WTC11 (cell line): Measurements from ENCODE around the gene ABCG1. TPM values are rescaled to one million over a fixed set of nuclear protein-coding genes. Genes with fewer than 3 reads are reported as not detected.

Experiments
- ATAC-seq: fragments of 200-7000 bp; cut with Tn5 transposase; 2 replicates; pipeline ENCODE4 v1.10.0; 2021; ENCODE audit warnings: mild to moderate bottlenecking, moderate library complexity
- CTCF ChIA-PET: fragments of 300-600 bp; sonication (Branson Sonifier 250); formaldehyde crosslinking; loops from one replicate; lab custom pipeline; 2021; ENCODE audit warnings: antibody characterized with exemption; lab: Charles Lee
- POLR2A ChIA-PET: fragments of 350-600 bp; sonication (Branson Sonifier 250); formaldehyde crosslinking; loops from one replicate; lab custom pipeline; 2021; ENCODE audit warnings: antibody characterized with exemption; lab: Charles Lee
- DNase-seq: peaks from one replicate; pipeline ENCODE4 v3.0.0; 2021; ENCODE audit warnings: low spot score
- H3K27ac Mint-ChIP-seq: 2 replicates; pipeline ENCODE4 v1.8.0; 2021; ENCODE audit warnings: mixed read lengths
- H3K27me3 Mint-ChIP-seq: 2 replicates; pipeline ENCODE4 v1.8.0; 2021; ENCODE audit warnings: low read depth, mild to moderate bottlenecking, moderate library complexity, mixed read lengths
- H3K36me3 Mint-ChIP-seq: 2 replicates; pipeline ENCODE4 v1.8.0; 2021; ENCODE audit warnings: mixed read lengths
- H3K4me1 Mint-ChIP-seq: 2 replicates; pipeline ENCODE4 v1.8.0; 2022; ENCODE audit warnings: mixed read lengths
- H3K4me3 Mint-ChIP-seq: 2 replicates; pipeline ENCODE4 v1.8.0; 2021; ENCODE audit warnings: mild to moderate bottlenecking, moderate library complexity, mixed read lengths
- H3K9me3 Mint-ChIP-seq: 2 replicates; pipeline ENCODE4 v1.8.0; 2021; ENCODE audit warnings: mixed read lengths
- CBFB ChIP-seq: sonication (generic); formaldehyde crosslinking; IDR thresholded peaks from 2 replicates; pipeline ENCODE4 v1.8.1; 2022; ENCODE audit warnings: mild to moderate bottlenecking, low read depth, missing genetic modification reagents
- E2F4 ChIP-seq: sonication (generic); formaldehyde crosslinking; IDR thresholded peaks from 2 replicates; pipeline ENCODE4 v1.8.1; 2022; ENCODE audit warnings: low read depth, mild to moderate bottlenecking, moderate library complexity, missing genetic modification reagents, borderline replicate concordance
- ESRRA ChIP-seq: sonication (generic); formaldehyde crosslinking; IDR thresholded peaks from 2 replicates; pipeline ENCODE4 v1.8.1; 2022; ENCODE audit warnings: mild to moderate bottlenecking, missing genetic modification reagents, borderline replicate concordance
- FOXK1 ChIP-seq: sonication (generic); formaldehyde crosslinking; IDR thresholded peaks from 2 replicates; pipeline ENCODE4 v1.8.0; 2022; ENCODE audit warnings: mild to moderate bottlenecking, moderate library complexity, missing genetic modification reagents
- MAX ChIP-seq: sonication (generic); formaldehyde crosslinking; IDR thresholded peaks from 2 replicates; pipeline ENCODE4 v1.8.0; 2022; ENCODE audit warnings: mild to moderate bottlenecking, missing genetic modification reagents
- NFATC4 ChIP-seq: fragments of 250-450 bp; sonication (Bioruptor Pico); IDR thresholded peaks from 2 replicates; pipeline ENCODE4 v1.9.0; 2021; ENCODE audit warnings: mild to moderate bottlenecking
- NR2C2 ChIP-seq: sonication (generic); formaldehyde crosslinking; IDR thresholded peaks from 2 replicates; pipeline ENCODE4 v1.8.0; 2022; ENCODE audit warnings: mild to moderate bottlenecking, missing genetic modification reagents
- OVOL2 ChIP-seq: fragments of 250-450 bp; sonication (Bioruptor Pico); IDR thresholded peaks from 2 replicates; pipeline ENCODE4 v1.9.0; 2021; ENCODE audit warnings: mild to moderate bottlenecking, borderline replicate concordance
- PRDM15 ChIP-seq: sonication (generic); formaldehyde crosslinking; IDR thresholded peaks from 2 replicates; pipeline ENCODE4 v1.8.0; 2022; ENCODE audit warnings: missing genetic modification reagents
- PRRX2 ChIP-seq: fragments of 250-450 bp; sonication (Bioruptor Pico); IDR thresholded peaks from 2 replicates; pipeline ENCODE4 v1.8.0; 2021; ENCODE audit warnings: mild to moderate bottlenecking
- RELA ChIP-seq: sonication (generic); formaldehyde crosslinking; IDR thresholded peaks from 2 replicates; pipeline ENCODE4 v1.8.1; 2022; ENCODE audit warnings: missing genetic modification reagents, mild to moderate bottlenecking, borderline replicate concordance
- STAT6 ChIP-seq: sonication (generic); formaldehyde crosslinking; conservative IDR thresholded peaks from 2 replicates; pipeline ENCODE4 v1.8.1; 2023; ENCODE audit warnings: mild to moderate bottlenecking, low read depth, missing genetic modification reagents, moderate library complexity
- TCF7 ChIP-seq: sonication (generic); formaldehyde crosslinking; IDR thresholded peaks from 2 replicates; pipeline ENCODE4 v1.8.0; 2022; ENCODE audit warnings: mild to moderate bottlenecking, low read depth, missing genetic modification reagents, moderate library complexity
- TP53 ChIP-seq: sonication (generic); formaldehyde crosslinking; IDR thresholded peaks from 2 replicates; pipeline ENCODE4 v1.8.1; 2023; ENCODE audit warnings: mild to moderate bottlenecking, missing genetic modification reagents
- ZMAT4 ChIP-seq: fragments of 250-450 bp; sonication (Bioruptor Pico); IDR thresholded peaks from 2 replicates; pipeline ENCODE4 v1.9.0; 2021; ENCODE audit warnings: mild to moderate bottlenecking
- ZNF232 ChIP-seq: sonication (generic); formaldehyde crosslinking; IDR thresholded peaks from 2 replicates; pipeline ENCODE4 v1.8.0; 2022; ENCODE audit warnings: mild to moderate bottlenecking, missing genetic modification reagents
- ZNF416 ChIP-seq: fragments of 250-450 bp; sonication (Bioruptor Pico); IDR thresholded peaks from 2 replicates; pipeline ENCODE4 v1.9.0; 2021; ENCODE audit warnings: mild to moderate bottlenecking, inconsistent platforms
- total RNA-seq: library from RNA; stranded (reverse); gene quantifications from 3 replicates; pipeline ENCODE4 v1.2.3, GENCODE V29; 2021

The ABCG1 gene
- total RNA-seq, 1 experiment from 2014 or later: 4.0 TPM

GRCh38 chr21:42294273-42294880 lies 75.4 kb downstream of the ABCG1 start (continued):
- no peak for TF ChIP-seq STAT6

- peaks cover 12% of the 10 kb centered on the region for H3K4me1 Mint-ChIP-seq
- DNase-seq (no peak), ATAC-seq (no peak)
- H3K27ac Mint-ChIP-seq: no peak overlapping the region
- no peaks in the 10 kb centered on the region for H3K36me3 Mint-ChIP-seq
- no peaks in the 10 kb centered on the region for H3K9me3 Mint-ChIP-seq
- CTCF ChIA-PET: interaction anchor here (0.7 to 4.1 kb wide), 3 partner anchors 15 to 75 kb away, joined by 3 to 32 read pairs (median 8); no protein-coding TSS in a partner anchor
- H3K27me3 Mint-ChIP-seq: no peaks in the 10 kb centered on the region
- POLR2A ChIA-PET: interaction anchor here (0.6 kb wide), 1 partner anchor 96 kb away, joined by 3 read pairs; no protein-coding TSS in a partner anchor
- H3K4me3 Mint-ChIP-seq: no peak overlapping the region
- no peak for TF ChIP-seq OVOL2 (CRISPR knock-in tag)
- TF ChIP-seq ZNF416 (CRISPR knock-in tag): no peak
- TF ChIP-seq ZMAT4 (CRISPR knock-in tag): no peak
- no peak for TF ChIP-seq PRRX2 (CRISPR knock-in tag)
- TF ChIP-seq ESRRA: no peak
- no peak for TF ChIP-seq RELA (CRISPR knock-in tag)
- TF ChIP-seq, all 79 proteins: peak for 0
Measured at GRCh38 chr21:42295845-42296244, 76.9 kb downstream of the ABCG1 start.

GRCh38 chr21:42296501-42296900 lies 77.6 kb downstream of the ABCG1 start:
- H3K9me3 Mint-ChIP-seq: no peaks in the 10 kb centered on the region
- no peak for ATAC-seq
- ChIA-PET CTCF (interaction anchor here (1.1 to 4.1 kb wide), 2 partner anchors 14 to 38 kb away, joined by 4 to 32 read pairs; no protein-coding TSS in a partner anchor), POLR2A (no interaction called here)
- H3K36me3 Mint-ChIP-seq: no peaks in the 10 kb centered on the region
- H3K4me3 Mint-ChIP-seq: no peak overlapping the region
- no peaks in the 10 kb centered on the region for H3K27me3 Mint-ChIP-seq
- no peak for TF ChIP-seq TCF7 (CRISPR knock-in tag)
- no peak for TF ChIP-seq CBFB
- no peak for TF ChIP-seq MAX
- no peak for TF ChIP-seq ZNF232 (CRISPR knock-in tag)
- TF ChIP-seq PRDM15 (CRISPR knock-in tag): no peak
- no peak for TF ChIP-seq NR2C2 (CRISPR knock-in tag)
- no peak for TF ChIP-seq TP53 (CRISPR knock-in tag)
- TF ChIP-seq FOXK1 (CRISPR knock-in tag): no peak
- TF ChIP-seq NFATC4 (CRISPR knock-in tag): no peak
- no peak for TF ChIP-seq E2F4 (CRISPR knock-in tag)
- no peak for DNase-seq
- H3K27ac Mint-ChIP-seq: no peak overlapping the region
- peaks cover 12% of the 10 kb centered on the region for H3K4me1 Mint-ChIP-seq
